GM19238 (cell line): ENCODE results near the gene CC2D1B.

Source experiments
- DNase-seq: peaks from one replicate; pipeline ENCODE4 v3.0.0; 2011; ENCODE audit warnings: low spot score; ENCODE audit not compliant: insufficient read length

Gene CC2D1B

DNA sequence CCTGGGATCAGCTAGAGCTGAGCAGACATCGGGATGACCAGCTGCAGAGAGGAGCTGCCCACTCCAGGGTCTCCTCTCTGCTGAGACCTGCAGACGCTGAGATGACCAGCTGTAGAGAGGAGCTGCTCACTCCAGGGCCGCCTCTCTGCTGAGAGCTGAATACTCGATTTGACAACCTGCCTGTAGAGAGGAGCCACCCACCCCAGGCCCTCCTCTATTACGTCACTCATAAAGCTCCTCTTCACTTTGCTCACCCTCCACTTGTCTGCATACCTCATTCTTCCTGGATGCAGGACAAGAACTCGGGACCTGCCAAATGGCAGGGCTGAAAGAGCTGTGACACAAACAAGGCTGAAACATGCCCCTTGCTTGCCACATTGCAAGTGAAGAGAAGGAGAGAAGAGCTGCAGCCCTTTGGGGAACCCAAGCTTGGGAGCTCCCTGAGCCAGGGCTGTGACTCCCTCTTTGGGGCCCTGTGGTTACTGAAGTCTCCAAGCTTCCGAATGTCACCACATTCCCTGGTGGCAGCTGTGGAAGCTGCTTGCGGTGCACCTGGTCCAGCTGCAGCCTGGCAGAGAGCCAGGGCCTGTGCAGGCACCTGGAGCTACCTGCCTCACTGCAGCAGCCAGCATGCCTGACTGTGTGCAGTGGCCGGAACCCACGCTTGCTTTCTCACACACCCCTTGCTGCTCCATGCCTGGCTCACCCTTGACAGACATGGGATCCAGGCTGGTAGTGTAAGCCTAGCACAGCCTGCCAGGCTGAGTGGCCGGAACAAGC lies 59.6 kb downstream of the CC2D1B start:
- DNase-seq = no peak

DNA sequence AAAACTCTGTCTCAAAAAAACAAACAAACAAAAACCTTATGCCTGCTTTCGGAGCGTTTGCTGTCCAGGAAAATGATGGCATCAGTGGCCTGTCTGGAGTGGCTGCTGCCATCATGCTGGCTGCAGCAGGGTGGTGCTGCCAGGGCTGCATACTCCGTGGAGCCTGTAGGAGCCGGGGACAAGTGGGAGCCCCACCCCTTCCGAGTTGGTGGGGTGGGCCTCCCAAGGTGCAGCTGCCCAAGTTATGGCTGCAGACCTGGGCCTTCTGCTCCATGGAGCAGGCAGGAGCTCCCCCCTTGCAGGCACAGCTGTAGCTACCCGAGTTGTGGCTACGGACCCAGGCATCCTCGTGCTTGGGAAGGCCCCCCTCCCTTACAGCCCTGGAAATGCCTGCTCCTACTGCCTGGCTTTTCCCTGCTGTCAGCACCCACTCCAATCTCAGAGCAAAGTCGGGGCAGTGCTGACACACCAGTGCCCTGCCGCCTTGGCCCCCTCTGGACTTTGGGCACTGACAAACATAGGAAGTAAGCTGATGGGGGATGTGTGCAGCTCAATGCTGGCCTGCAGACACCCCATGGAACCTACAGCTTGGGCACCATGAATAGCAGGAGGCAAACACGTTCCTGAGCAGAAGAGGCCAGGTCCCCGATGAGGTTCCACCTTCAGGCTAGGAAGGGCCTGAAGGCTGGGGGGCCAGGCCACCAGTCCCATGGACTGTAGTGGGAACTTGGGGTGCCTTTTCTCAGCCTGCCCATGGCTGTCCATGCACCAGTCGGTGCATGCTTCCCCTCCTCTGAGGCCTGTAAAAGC lies 60.4 kb downstream of the CC2D1B start:
- no peak for DNase-seq
